SK-N-SH (cell line): ENCODE data around the gene SLC17A7.

ENCODE experiments used
- CHD2 ChIP-seq: fragments of 150-350 bp; IDR thresholded peaks from 2 replicates; pipeline ENCODE4 v1.6.1; 2018; ENCODE audit warnings: low read length; ENCODE audit not compliant: partially characterized antibody
- FOXJ3 ChIP-seq: sonication (generic); formaldehyde crosslinking; IDR thresholded peaks from 2 replicates; pipeline ENCODE4 v1.5.1; 2020; ENCODE audit warnings: mild to moderate bottlenecking, missing genetic modification reagents
- GABPA ChIP-seq: IDR thresholded peaks from 2 replicates; pipeline ENCODE4 v1.4.0; 2012; ENCODE audit warnings: low read depth, mild to moderate bottlenecking
- NFIC ChIP-seq: IDR thresholded peaks from 2 replicates; pipeline ENCODE4 v1.4.0; 2012; ENCODE audit warnings: borderline replicate concordance
- POLR2AphosphoS5 ChIP-seq: IDR thresholded peaks from 2 replicates; pipeline ENCODE4 v1.6.1; 2012; ENCODE audit warnings: low read depth, low read length
- RAD21 ChIP-seq: IDR thresholded peaks from 2 replicates; pipeline ENCODE4 v1.6.1; 2012; ENCODE audit warnings: mild to moderate bottlenecking, low read length
- TAF1 ChIP-seq: IDR thresholded peaks from 2 replicates; pipeline ENCODE4 v1.6.1; 2012; ENCODE audit warnings: low read depth, mild to moderate bottlenecking, low read length, moderate library complexity, borderline replicate concordance
- TF ChIP-seq, protein P1 (sequence below): fragments of 200-600 bp; sonication (generic); IDR thresholded peaks from 2 replicates; pipeline ENCODE4 v1.6.1; 2017; ENCODE audit warnings: antibody characterized with exemption, mild to moderate bottlenecking, moderate library complexity
- TF ChIP-seq, protein P2 (sequence below): IDR thresholded peaks from 2 replicates; pipeline ENCODE4 v1.4.0; 2012; ENCODE audit warnings: low read depth, borderline replicate concordance

DNA sequence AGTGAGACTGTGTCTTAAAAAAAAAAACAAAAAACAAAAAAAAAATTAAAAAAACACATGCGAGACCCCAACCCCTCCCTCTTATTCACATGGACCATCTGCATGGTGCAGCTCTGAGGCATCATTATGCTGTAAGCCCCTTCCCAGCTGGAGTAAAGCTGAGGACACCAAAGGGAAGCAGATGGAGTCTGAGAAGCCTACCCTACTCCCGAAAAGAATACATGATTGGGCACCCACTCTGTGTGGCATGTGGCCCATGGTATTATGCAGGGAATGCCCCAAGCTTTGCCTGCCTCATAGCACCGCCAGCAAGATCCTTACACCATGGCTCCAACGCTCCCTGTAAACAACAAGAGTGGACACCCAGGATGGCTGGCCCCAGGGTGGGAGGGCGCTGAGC, 22.8 kb downstream of the SLC17A7 start:
- TF ChIP-seq, protein P1, sequence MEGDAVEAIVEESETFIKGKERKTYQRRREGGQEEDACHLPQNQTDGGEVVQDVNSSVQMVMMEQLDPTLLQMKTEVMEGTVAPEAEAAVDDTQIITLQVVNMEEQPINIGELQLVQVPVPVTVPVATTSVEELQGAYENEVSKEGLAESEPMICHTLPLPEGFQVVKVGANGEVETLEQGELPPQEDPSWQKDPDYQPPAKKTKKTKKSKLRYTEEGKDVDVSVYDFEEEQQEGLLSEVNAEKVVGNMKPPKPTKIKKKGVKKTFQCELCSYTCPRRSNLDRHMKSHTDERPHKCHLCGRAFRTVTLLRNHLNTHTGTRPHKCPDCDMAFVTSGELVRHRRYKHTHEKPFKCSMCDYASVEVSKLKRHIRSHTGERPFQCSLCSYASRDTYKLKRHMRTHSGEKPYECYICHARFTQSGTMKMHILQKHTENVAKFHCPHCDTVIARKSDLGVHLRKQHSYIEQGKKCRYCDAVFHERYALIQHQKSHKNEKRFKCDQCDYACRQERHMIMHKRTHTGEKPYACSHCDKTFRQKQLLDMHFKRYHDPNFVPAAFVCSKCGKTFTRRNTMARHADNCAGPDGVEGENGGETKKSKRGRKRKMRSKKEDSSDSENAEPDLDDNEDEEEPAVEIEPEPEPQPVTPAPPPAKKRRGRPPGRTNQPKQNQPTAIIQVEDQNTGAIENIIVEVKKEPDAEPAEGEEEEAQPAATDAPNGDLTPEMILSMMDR: no peak
- TF ChIP-seq POLR2AphosphoS5: no peak
- TF ChIP-seq TAF1: no peak
- no peak for TF ChIP-seq CHD2
- no peak for TF ChIP-seq FOXJ3
- no peak for TF ChIP-seq GABPA
- TF ChIP-seq RAD21: no peak
- TF ChIP-seq NFIC: no peak
- TF ChIP-seq, protein P2, sequence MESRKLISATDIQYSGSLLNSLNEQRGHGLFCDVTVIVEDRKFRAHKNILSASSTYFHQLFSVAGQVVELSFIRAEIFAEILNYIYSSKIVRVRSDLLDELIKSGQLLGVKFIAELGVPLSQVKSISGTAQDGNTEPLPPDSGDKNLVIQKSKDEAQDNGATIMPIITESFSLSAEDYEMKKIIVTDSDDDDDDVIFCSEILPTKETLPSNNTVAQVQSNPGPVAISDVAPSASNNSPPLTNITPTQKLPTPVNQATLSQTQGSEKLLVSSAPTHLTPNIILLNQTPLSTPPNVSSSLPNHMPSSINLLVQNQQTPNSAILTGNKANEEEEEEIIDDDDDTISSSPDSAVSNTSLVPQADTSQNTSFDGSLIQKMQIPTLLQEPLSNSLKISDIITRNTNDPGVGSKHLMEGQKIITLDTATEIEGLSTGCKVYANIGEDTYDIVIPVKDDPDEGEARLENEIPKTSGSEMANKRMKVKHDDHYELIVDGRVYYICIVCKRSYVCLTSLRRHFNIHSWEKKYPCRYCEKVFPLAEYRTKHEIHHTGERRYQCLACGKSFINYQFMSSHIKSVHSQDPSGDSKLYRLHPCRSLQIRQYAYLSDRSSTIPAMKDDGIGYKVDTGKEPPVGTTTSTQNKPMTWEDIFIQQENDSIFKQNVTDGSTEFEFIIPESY: no peak
